Colonic mucosa (tissue), 4 donors: ENCODE data around the gene HTRA3. TPM values are rescaled to one million over a fixed set of nuclear protein-coding genes. Genes with fewer than 3 reads are reported as not detected.

Experiments used
- DNase-seq: peaks from one replicate; pipeline ENCODE4 v3.0.0-alpha.2; 2020
- H3K27ac ChIP-seq: fragments of 200-600 bp; one replicate; pipeline ENCODE4 v1.8.0; 2021
- H3K27me3 ChIP-seq: fragments of 200-600 bp; one replicate; pipeline ENCODE4 v1.8.0; 2021
- H3K36me3 ChIP-seq: fragments of 200-600 bp; one replicate; pipeline ENCODE4 v1.8.0; 2021
- H3K4me1 ChIP-seq: fragments of 200-600 bp; one replicate; pipeline ENCODE4 v1.8.0; 2021; ENCODE audit warnings: mild to moderate bottlenecking
- H3K4me3 ChIP-seq: fragments of 200-600 bp; one replicate; pipeline ENCODE4 v1.8.0; 2021
- H3K9ac ChIP-seq, 2 donors: one replicate each; pipeline ENCODE4 v1.7.0; 2013; ENCODE audit warnings: control low read depth in 2 of 2, low read depth in 2 of 2, low read length in 2 of 2
- H3K9me3 ChIP-seq: fragments of 200-600 bp; one replicate; pipeline ENCODE4 v1.8.0; 2021
- intact Hi-C: fragments of 100-400 bp; cut with DNase I; formaldehyde crosslinking; loops from one replicate; pipeline ENCODE4 v1.14.1; 2022
- total RNA-seq, 2 donors: library from RNA; stranded (reverse); fragmentation: NEBNext Ultra II Directional in 1 of 2; extraction: Animal tissue kit (Norgen Biotek cat#: 25700) in 1 of 2; gene quantifications; one replicate each; pipeline ENCODE4 v1.2.1, GENCODE V29; 2021
- TF ChIP-seq, protein P1 (sequence below): fragments of 200-600 bp; IDR thresholded peaks from one replicate; pipeline ENCODE4 v1.8.0; 2022; ENCODE audit warnings: antibody characterized with exemption, mild to moderate bottlenecking
- donor health status: healthy.
- donor health status: DM: no; HTN: no; CAD: no.
- donor health status: DM: no; HTN: no; CAD: no.

HTRA3 gene
- total RNA-seq, 2 donors from 2014 or later = 1.3 to 5.0 TPM

GRCh38 chr4:8329560-8329858 lies 60.0 kb downstream of the HTRA3 start:
- H3K27ac ChIP-seq = no peak overlapping the region
- no peak overlapping the region for H3K4me3 ChIP-seq
- no peaks in the 10 kb centered on the region for H3K9me3 ChIP-seq
- intact Hi-C loops = no loop called here
- no peaks in the 10 kb centered on the region for H3K27me3 ChIP-seq
- H3K9ac ChIP-seq = no peak overlapping the region
- no peaks in the 10 kb centered on the region for H3K4me1 ChIP-seq
- no peaks in the 10 kb centered on the region for H3K36me3 ChIP-seq
- no peak for DNase-seq
- TF ChIP-seq, protein P1, sequence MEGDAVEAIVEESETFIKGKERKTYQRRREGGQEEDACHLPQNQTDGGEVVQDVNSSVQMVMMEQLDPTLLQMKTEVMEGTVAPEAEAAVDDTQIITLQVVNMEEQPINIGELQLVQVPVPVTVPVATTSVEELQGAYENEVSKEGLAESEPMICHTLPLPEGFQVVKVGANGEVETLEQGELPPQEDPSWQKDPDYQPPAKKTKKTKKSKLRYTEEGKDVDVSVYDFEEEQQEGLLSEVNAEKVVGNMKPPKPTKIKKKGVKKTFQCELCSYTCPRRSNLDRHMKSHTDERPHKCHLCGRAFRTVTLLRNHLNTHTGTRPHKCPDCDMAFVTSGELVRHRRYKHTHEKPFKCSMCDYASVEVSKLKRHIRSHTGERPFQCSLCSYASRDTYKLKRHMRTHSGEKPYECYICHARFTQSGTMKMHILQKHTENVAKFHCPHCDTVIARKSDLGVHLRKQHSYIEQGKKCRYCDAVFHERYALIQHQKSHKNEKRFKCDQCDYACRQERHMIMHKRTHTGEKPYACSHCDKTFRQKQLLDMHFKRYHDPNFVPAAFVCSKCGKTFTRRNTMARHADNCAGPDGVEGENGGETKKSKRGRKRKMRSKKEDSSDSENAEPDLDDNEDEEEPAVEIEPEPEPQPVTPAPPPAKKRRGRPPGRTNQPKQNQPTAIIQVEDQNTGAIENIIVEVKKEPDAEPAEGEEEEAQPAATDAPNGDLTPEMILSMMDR = no peak

- TF ChIP-seq, protein P1 = no peak
- Histone ChIP-seq H3K9ac (no peak overlapping the region), H3K27me3 (no peaks in the 10 kb centered on the region), H3K36me3 (no peaks in the 10 kb centered on the region), H3K9me3 (no peaks in the 10 kb centered on the region), H3K4me3 (no peak overlapping the region), H3K4me1 (no peaks in the 10 kb centered on the region), H3K27ac (no peak overlapping the region)
- intact Hi-C loops = no loop called here
- DNase-seq = no peak
Observed at GRCh38 chr4:8329859-8330761, 60.6 kb downstream of the HTRA3 start.

DNA sequence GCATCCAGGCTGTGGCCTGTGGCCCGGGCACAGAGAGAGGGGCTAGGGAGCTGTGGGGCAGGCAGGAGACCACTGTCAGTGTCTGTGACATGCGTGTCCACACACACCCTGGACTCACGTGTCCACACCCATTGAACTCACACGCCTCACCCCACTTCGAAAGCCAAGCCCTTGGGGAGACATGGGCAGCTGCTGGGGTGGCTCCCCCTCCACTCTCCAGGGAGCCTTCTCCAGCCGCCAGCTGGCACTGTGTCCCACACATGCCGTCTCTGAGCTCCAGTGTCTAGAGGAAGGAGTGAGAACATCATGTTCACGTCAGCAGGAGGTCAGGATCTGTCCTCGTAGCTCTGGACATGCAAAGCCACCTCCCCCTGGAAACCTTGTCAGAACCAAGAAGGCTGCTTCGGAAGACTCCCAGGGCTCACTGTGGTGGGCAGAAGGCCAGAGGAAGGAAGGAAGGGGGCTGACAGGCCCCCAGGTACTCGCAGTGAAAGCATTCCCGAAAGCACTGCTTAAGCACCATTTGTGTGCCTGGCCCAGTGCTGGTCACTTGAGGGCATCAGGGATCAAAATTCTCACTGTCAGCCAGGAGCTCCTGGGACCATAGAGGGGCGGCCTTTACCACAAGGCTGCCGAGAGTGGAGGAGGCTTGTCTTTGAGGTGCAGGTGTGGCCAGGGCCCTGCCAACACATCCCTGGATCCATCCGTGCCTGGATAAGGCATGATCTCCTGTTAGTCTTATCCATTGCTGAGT lies 61.4 kb downstream of the HTRA3 start:
- H3K4me3 ChIP-seq = no peak overlapping the region
- H3K9me3 ChIP-seq = no peaks in the 10 kb centered on the region
- no peaks in the 10 kb centered on the region for H3K36me3 ChIP-seq
- intact Hi-C loops = no loop called here
- no peak for DNase-seq
- no peaks in the 10 kb centered on the region for H3K4me1 ChIP-seq
- no peak overlapping the region for H3K27ac ChIP-seq
- H3K27me3 ChIP-seq = no peaks in the 10 kb centered on the region
- TF ChIP-seq, protein P1 = no peak
- H3K9ac ChIP-seq = no peak overlapping the region

DNA sequence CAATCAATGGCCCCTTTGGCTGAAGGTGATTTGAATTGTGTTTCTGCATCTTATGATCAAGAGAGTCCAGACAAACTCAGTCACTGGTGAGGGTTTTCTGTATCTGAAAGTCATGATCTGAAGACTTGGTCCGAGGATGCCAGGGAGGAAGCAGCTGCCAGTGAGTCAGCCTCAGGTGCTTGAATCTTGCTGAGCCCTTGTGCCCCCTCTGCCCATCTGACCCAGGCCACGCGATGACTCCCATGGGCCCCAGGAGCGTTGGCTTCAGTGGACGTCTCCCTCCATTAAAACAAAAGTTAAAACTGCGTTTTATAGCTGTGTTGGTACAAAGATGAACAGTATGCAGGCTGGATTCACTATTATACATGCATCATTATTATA lies 62.0 kb downstream of the HTRA3 start:
- no peak overlapping the region for H3K27ac ChIP-seq

DNA sequence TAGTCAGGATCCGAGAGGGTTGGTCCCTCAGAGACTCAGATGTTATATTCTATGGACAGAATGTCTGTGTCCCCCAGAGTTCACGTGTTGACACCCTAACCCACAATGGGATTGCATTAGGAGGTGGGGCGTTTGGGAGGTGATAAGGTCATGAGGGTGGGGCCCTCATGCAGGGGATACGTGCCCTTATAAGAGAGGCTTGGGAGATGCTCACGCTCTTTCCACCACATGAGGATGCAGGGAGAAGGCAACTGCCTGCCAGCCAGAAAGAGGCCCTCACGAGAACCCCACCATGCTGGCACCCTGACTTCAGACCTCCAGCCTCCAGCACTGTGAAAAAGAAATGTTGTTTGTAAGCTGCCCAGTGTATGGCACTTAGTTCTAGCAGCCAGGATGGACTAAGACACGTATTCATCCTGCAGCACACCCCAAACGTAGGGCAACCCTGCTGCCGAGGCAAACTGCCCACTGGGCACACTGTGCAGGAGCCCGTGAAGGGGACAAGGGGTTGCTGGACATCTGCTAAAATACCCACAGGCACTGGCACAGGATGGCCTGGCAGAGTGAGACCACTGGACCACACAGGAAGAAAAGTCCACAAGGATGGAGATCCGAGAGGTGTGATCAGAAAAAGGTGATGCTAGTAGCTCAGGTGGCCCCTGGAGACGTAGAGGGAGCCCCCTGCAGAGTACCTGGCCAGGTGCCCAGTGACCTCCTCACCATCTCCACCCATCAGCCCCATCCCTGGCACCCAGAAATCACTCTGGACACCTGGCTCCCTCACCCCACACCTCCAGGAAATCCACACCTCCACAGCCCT lies 62.7 kb downstream of the HTRA3 start:
- H3K9ac ChIP-seq = no peak overlapping the region
- H3K4me1 ChIP-seq = no peaks in the 10 kb centered on the region
- no peak overlapping the region for H3K4me3 ChIP-seq
- DNase-seq = no peak
- no peak overlapping the region for H3K27ac ChIP-seq
- TF ChIP-seq, protein P1 = no peak
- no peaks in the 10 kb centered on the region for H3K36me3 ChIP-seq
- intact Hi-C loops = no loop called here
- H3K9me3 ChIP-seq = no peaks in the 10 kb centered on the region
- H3K27me3 ChIP-seq = no peaks in the 10 kb centered on the region

More for the DNA sequence above, 62.0 kb downstream of the HTRA3 start:
- intact Hi-C loops = no loop called here
- Histone ChIP-seq H3K9me3 (no peaks in the 10 kb centered on the region), H3K36me3 (no peaks in the 10 kb centered on the region), H3K4me1 (no peaks in the 10 kb centered on the region), H3K9ac (no peak overlapping the region), H3K4me3 (no peak overlapping the region), H3K27me3 (no peaks in the 10 kb centered on the region)
- no peak for DNase-seq
- TF ChIP-seq, protein P1 = no peak
